Stimulated activated CD4-positive, alpha-beta T cell treated with anti-CD3 and anti-CD28 coated beads, Interleukin-1b, Interleukin-23, amount 100 ng/mL, for 24 hours (primary cell): ENCODE data around the gene ASB6.

ENCODE experiments used
- DNase-seq, 4 experiments: peaks; one replicate each; pipeline ENCODE4 v3.0.0-alpha.2; 2020; ENCODE audit warnings: low read depth in 4 of 4, low spot score in 1 of 4

Gene ASB6

GRCh38 chr9:129627556-129628440 is 14.2 kb downstream of the ASB6 start:
- no peak for DNase-seq

GRCh38 chr9:129626625-129627284 is 15.2 kb downstream of the ASB6 start:
- DNase-seq, result no peak

DNA sequence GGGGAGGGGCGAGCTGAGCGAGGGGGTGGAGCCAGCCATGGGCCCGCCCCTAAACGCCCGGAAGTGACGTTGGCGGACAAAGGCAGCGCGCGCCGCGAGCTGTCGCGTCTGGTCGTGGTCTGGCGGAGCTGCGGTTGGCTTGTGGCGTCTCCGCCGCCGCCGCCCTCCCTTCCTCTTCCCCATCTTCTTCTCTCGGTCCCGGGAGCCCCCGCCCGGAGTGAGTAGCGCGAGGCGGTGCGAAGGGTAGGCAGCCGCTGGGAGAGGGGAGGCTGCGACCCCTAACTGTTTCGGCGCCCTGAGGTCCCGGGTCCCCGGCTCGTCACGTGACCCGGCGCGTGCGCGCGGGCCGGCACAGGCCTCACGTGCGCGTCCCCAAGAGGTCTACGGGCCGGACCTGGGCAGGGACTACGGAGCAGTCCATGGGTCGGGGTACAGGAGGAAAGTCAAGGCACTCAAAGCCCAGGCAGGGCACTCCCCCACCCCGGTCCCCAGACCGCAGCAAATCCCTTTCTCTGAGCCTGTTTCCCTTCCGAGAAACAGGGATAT is 15.8 kb downstream of the ASB6 start, which contains the start of gene NTMT1:
NTMT1 (plus strand) TSS at position 85 of the 546 bp plus-strand sequence. CDS start 6,541 bp downstream, outside the sequence.
- DNase-seq, result peak; percentile 79 to 91 (median 84)

- no peak for DNase-seq
Measured at GRCh38 chr9:129624947-129625346, 17.0 kb downstream of the ASB6 start.

- peak; percentile 49 to 69 (median 60) for DNase-seq
Measured at GRCh38 chr9:129624168-129624759, 17.7 kb downstream of the ASB6 start.

- no peak for DNase-seq
Measured at GRCh38 chr9:129623331-129623730, 18.6 kb downstream of the ASB6 start.

GRCh38 chr9:129620669-129621295 is 21.2 kb downstream of the ASB6 start, which contains the start of gene C9orf50:
Gene C9orf50, minus strand, starts transcription at chr9:129621101. Its CDS starts 527 bp downstream, at chr9:129620574.
- no peak for DNase-seq

- no peak for DNase-seq
Measured at GRCh38 chr9:129619787-129620668, 21.9 kb downstream of the ASB6 start.

GRCh38 chr9:129617167-129617566 is 24.8 kb downstream of the ASB6 start:
- DNase-seq, result no peak

- no peak for DNase-seq
Measured at GRCh38 chr9:129615407-129616285, 26.3 kb downstream of the ASB6 start.

DNA sequence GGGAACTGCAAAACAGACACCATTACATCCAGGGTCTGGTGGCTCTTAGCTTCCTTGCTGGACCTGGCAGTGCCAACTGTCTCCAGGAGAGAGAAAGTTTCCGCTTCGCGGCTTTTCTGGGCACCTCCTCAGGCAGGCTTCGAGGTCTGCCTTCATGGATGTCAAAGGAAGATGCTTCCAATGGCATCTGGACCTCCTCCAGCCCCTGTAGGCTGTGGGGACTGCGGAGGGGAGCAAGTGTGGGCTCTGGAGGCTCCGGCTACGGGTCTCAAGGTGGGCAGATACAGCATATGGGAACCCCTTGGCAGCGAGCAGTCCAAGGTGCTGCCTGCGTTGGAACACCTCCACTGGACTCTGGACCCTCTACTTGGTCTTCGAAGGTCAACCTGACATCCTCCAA is 27.0 kb downstream of the ASB6 start:
- DNase-seq, result no peak

GRCh38 chr9:129613520-129614175 is 28.3 kb downstream of the ASB6 start:
- no peak for DNase-seq

DNA sequence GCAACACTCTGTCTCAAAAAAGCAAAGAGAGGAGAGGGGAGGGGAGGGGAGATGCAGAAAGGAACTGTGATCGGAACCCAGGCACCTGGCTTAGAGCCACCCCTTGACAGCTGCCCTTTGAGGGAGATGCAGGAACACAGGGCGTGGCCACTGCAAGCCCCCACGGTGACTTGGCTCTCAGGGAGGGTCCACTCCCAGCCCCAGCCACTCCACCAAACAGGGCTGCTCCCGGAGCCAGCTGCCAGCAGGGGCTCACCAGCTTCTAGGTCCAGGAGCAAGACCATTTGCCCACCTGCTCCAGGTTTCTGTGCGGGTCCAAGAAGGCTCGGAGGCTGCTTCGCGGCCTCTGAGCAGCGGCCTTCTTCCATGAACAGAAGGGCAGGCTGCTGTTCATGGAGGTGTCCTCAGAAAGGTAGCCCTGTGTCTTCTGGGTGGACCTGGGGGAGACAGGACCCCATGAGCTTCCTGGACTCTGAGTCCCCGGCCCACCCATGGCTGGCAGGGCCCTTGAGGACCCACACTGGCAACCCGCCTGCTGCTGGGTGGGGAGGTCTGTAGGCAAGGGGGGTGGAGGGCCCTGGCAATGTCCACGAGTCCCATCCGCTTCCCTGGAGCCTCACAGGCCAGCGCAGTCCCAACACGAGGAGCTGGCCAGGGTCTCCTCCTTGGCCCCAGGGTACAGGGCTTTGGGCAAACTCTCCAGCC is 29.0 kb downstream of the ASB6 start:
- DNase-seq, result no peak

DNA sequence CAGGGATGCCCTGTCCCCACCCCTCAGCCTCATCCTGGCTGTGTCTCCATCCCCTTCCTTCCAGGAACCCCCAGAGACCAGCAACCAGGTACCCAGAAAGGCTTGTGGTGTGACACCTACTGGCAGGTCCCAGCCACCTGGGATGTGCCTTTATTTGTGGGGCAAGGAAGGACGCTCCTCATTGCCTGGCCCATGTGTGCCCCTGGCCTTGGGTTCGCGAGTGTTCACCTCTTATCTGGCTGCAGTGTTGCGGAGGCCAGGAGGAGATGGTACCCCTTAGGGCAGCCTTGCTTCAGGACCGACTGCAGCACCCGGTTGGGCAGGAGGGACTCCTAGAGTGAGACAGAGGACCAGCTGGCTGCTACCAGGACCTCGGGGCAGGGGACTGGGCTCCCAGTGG is 29.8 kb downstream of the ASB6 start:
- DNase-seq, result no peak

DNA sequence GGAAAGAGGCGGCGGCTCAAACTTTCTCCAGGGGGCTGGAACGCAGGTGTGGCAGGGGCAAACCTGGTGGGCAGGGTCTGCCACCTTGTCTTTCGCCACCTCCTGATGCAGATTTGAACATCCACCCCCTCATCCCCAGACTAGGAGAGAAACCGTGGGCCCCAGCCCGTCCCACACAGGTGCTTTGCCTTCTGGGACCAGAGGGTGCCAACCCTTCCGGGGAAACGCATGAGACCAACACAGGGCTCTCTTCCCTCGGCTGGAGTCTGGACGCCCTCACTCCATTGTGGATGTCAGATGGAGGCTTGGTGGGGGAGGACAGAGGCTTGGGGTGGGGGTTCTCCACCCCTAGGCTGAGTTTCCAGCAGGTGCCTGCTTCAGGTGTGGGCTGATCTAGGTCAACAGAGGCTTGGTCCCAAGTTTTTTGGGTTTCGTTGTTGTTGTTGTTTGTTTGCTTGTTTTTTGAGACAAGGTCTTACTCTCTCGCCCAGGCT is 30.6 kb downstream of the ASB6 start:
- DNase-seq, result no peak

GRCh38 chr9:129610473-129611306 is 31.3 kb downstream of the ASB6 start:
- peak; percentile 44 to 62 (median 58) for DNase-seq

DNA sequence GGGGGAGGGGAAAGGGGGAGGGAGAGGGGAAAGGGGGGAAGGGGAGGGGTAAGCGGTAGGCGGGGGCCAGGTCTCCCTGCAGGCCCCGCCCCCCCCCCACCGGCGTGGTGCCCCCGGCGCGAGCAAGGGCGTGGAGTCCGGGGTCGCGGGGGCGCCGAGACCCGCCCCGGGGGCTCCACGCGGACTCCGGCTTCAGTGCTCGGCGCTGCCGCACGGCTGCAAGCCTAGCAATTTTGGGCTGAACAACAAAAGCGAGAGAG is 31.8 kb downstream of the ASB6 start:
- DNase-seq, result no peak
